NK-92 (cell line): ENCODE results near the gene CTNNA3.

ENCODE experiments used
- DNase-seq: peaks from one replicate; lab custom pipeline; 2025; ENCODE audit not compliant: unreplicated experiment; lab: John Stamatoyannopoulos, UW

Gene CTNNA3

DNA sequence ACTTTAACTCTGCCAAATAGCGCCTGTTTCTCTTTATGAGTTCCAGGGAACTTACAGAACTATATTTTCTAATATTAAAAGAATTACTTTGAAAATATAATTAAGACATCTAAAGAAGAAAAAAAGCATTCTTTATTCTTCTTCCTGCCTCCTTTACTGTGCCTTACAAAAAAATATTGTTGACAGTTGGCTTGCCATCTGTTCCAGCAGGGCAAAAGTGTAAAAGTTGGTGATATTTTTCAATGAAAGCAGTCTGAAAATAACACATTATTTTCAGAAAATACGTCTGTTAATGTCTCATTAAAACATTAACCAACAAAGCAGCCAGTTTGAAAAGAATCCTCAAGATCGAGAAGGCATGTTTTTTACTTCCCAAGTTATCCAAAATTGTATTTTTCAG is 1802.3 kb downstream of the CTNNA3 start:
- DNase-seq = no peak

DNA sequence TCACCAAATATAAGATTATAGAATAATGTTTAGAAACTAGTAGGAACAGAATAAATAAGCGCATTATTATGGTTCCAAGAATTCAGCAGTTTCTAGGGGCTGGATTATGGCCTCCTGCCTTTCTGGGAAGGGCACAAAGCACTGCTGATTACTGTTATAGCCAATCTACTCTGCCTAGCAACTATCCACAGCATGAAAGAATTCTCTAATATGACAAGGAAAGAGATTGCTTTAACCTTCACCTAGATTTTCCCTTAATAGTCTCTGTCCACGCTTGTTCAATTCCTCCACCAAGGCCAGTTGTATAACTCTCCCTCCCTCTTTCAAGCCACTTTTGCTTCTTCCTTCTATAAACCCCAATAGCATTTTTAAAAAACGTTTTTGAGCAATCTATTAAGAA is 1803.7 kb downstream of the CTNNA3 start:
- no peak for DNase-seq

- DNase-seq = no peak
Measured at GRCh38 chr10:65891073-65891981, 1804.7 kb downstream of the CTNNA3 start.

- no peak for DNase-seq
Measured at GRCh38 chr10:65864529-65864928, 1831.5 kb downstream of the CTNNA3 start.

DNA sequence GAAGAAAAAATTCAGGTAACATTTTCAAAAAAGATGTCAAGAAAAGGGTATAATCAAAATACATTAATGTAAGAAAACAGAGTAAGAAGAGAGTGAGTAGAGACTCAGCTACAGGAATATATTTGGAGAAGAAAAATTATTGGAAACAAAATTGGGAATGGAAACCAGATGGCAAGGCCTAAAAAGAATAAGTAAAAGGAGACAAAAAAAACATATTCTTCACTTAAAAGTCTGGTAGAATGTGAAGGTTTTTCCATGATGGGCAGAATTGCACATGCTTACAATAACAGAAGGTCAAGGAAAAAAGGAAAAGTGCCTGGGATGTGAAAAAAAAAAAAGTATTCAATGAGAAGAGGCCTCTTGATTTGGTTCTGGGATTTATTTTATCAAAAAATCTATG is 1832.0 kb downstream of the CTNNA3 start:
- no peak for DNase-seq
